IMR-90 (cell line): Measurements from ENCODE around the gene SELENBP1. TPM values are rescaled to one million over a fixed set of nuclear protein-coding genes. Genes with fewer than 3 reads are reported as not detected.

Source experiments
- ATAC-seq: fragments of 200-7000 bp; cut with Tn5 transposase; 2 replicates; pipeline ENCODE4 v1.9.1; 2020; ENCODE audit warnings: low read depth, mild to moderate bottlenecking, moderate library complexity
- BruUV-seq: library from RNA; stranded (reverse); fragments of 400-500 nt; replicated peaks from 2 replicates; lab custom pipeline; 2021; lab: Mats Ljungman, UMichigan
- CTCF ChIA-PET: fragments of 300-600 bp; formaldehyde crosslinking; extraction: SDS; loops from one replicate; lab custom pipeline; 2021; ENCODE audit warnings: antibody characterized with exemption; lab: Yijun Ruan, JAX
- POLR2A ChIA-PET: fragments of 300-600 bp; sonication (Branson Sonifier 250); formaldehyde crosslinking; loops from one replicate; lab custom pipeline; 2022; ENCODE audit warnings: antibody characterized with exemption; ENCODE audit not compliant: unreplicated experiment; lab: Charles Lee
- DNase-seq: peaks from one replicate; pipeline ENCODE4 v3.0.0; 2013
- H2AFZ ChIP-seq: replicated peaks from 2 replicates; pipeline ENCODE3; 2013; ENCODE audit warnings: low read length, mild to moderate bottlenecking; ENCODE audit not compliant: poor library complexity
- H2AK5ac ChIP-seq: 2 replicates; pipeline ENCODE4 v1.6.1; 2013; ENCODE audit warnings: low read depth, low read length, inconsistent platforms
- H2AK9ac ChIP-seq: replicated peaks from 2 replicates; pipeline ENCODE3; 2013; ENCODE audit warnings: mild to moderate bottlenecking, low read depth, low read length, moderate library complexity; ENCODE audit not compliant: poor library complexity
- H2BK120ac ChIP-seq: 2 replicates; pipeline ENCODE4 v1.6.1; 2013; ENCODE audit warnings: low read depth, low read length, inconsistent platforms
- H2BK15ac ChIP-seq: 3 replicates; pipeline ENCODE4 v1.6.1; 2013; ENCODE audit warnings: low read depth, low read length, inconsistent platforms
- H2BK20ac ChIP-seq: 2 replicates; pipeline ENCODE4 v1.6.1; 2013; ENCODE audit warnings: low read depth, mild to moderate bottlenecking, inconsistent platforms, low read length, moderate library complexity
- H2BK5ac ChIP-seq: 2 replicates; pipeline ENCODE4 v1.6.1; 2013; ENCODE audit warnings: mild to moderate bottlenecking, low read depth, low read length, inconsistent platforms; ENCODE audit not compliant: poor library complexity, severe bottlenecking
- H3K14ac ChIP-seq: replicated peaks from 2 replicates; pipeline ENCODE4 v1.6.1; 2013; ENCODE audit warnings: low read depth, low read length, inconsistent platforms
- H3K18ac ChIP-seq: 2 replicates; pipeline ENCODE4 v1.6.1; 2013; ENCODE audit warnings: low read depth, low read length, control low read depth
- H3K23ac ChIP-seq: 2 replicates; pipeline ENCODE4 v1.6.1; 2013; ENCODE audit warnings: low read depth, low read length, inconsistent platforms
- H3K27ac ChIP-seq: 2 replicates; pipeline ENCODE4 v1.5.1; 2013; ENCODE audit warnings: mild to moderate bottlenecking, control low read depth, low read length; ENCODE audit not compliant: insufficient read depth
- H3K27me3 ChIP-seq: 2 replicates; pipeline ENCODE4 v1.6.1; 2013; ENCODE audit warnings: low read length; ENCODE audit not compliant: control insufficient read depth, insufficient read depth
- H3K36me3 ChIP-seq: 2 replicates; pipeline ENCODE4 v1.6.1; 2013; ENCODE audit warnings: low read length, mixed read lengths; ENCODE audit not compliant: control insufficient read depth, insufficient read depth
- H3K4ac ChIP-seq: 2 replicates; pipeline ENCODE4 v1.6.1; 2013; ENCODE audit warnings: low read depth, low read length, inconsistent platforms
- H3K4me1 ChIP-seq: 2 replicates; pipeline ENCODE4 v1.6.1; 2013; ENCODE audit warnings: low read length, mixed read lengths; ENCODE audit not compliant: control insufficient read depth, insufficient read depth
- H3K4me2 ChIP-seq: 2 replicates; pipeline ENCODE4 v1.6.1; 2013; ENCODE audit warnings: low read depth, mild to moderate bottlenecking, control low read depth, low read length, moderate library complexity
- H3K4me3 ChIP-seq: 2 replicates; pipeline ENCODE4 v1.5.1; 2013; ENCODE audit warnings: low read depth, mild to moderate bottlenecking, control low read depth, low read length, moderate library complexity; ENCODE audit not compliant: insufficient read depth
- H3K56ac ChIP-seq: 2 replicates; pipeline ENCODE4 v1.6.1; 2013; ENCODE audit warnings: low read length, inconsistent platforms; ENCODE audit not compliant: insufficient read depth; ENCODE audit errors: extremely low read depth
- H3K79me1 ChIP-seq, 2 experiments: 2 replicates each; pipeline ENCODE4 v1.6.1; 2013; ENCODE audit warnings: low read length in 2 of 2, inconsistent platforms in 1 of 2, low read depth in 1 of 2
- H3K9ac ChIP-seq: 2 replicates; pipeline ENCODE4 v1.6.1; 2013; ENCODE audit warnings: low read depth, low read length, control low read depth
- H3K9me1 ChIP-seq: 2 replicates; pipeline ENCODE4 v1.6.1; 2013; ENCODE audit warnings: low read length, inconsistent platforms; ENCODE audit not compliant: insufficient read depth
- H3K9me3 ChIP-seq: 2 replicates; pipeline ENCODE4 v1.6.1; 2013; ENCODE audit warnings: low read length; ENCODE audit not compliant: control insufficient read depth, insufficient read depth
- H4K20me1 ChIP-seq: 2 replicates; pipeline ENCODE4 v1.6.1; 2013; ENCODE audit warnings: low read length, inconsistent platforms; ENCODE audit not compliant: insufficient read depth
- H4K5ac ChIP-seq: 2 replicates; pipeline ENCODE4 v1.6.1; 2013; ENCODE audit warnings: mild to moderate bottlenecking, low read depth, low read length, control low read depth
- H4K8ac ChIP-seq, 2 experiments: 2 replicates each; pipeline ENCODE4 v1.6.1; 2013; ENCODE audit warnings: low read depth in 2 of 2, low read length in 2 of 2, control low read depth in 1 of 2, inconsistent platforms in 1 of 2
- H4K91ac ChIP-seq: 2 replicates; pipeline ENCODE4 v1.6.1; 2013; ENCODE audit warnings: low read depth, low read length, inconsistent platforms; ENCODE audit not compliant: insufficient read depth
- BHLHE40 ChIP-seq: fragments of 150-350 bp; IDR thresholded peaks from 2 replicates; pipeline ENCODE4 v1.6.1; 2016; ENCODE audit warnings: mild to moderate bottlenecking, low read depth, low read length
- CHD1 ChIP-seq: IDR thresholded peaks from 2 replicates; pipeline ENCODE4 v1.6.1; 2012; ENCODE audit warnings: low read depth, low read length, improper control_type of control experiment
- CTCF ChIP-seq: conservative IDR thresholded peaks from 2 replicates; pipeline ENCODE4 v1.5.1; 2012; ENCODE audit warnings: mild to moderate bottlenecking, low read depth, low read length, improper control_type of control experiment
- ELK1 ChIP-seq: fragments of 150-350 bp; IDR thresholded peaks from 2 replicates; pipeline ENCODE4 v1.6.1; 2016; ENCODE audit warnings: low read depth, mild to moderate bottlenecking, low read length, moderate library complexity, borderline replicate concordance
- FOS ChIP-seq: fragments of 150-350 bp; IDR thresholded peaks from 2 replicates; pipeline ENCODE4 v1.6.1; 2016; ENCODE audit warnings: low read depth, low read length
- MAZ ChIP-seq: IDR thresholded peaks from 2 replicates; pipeline ENCODE4 v1.6.1; 2012; ENCODE audit warnings: low read depth, mild to moderate bottlenecking, low read length, improper control_type of control experiment, moderate library complexity, borderline replicate concordance
- MXI1 ChIP-seq: IDR thresholded peaks from 2 replicates; pipeline ENCODE4 v1.6.1; 2012; ENCODE audit warnings: low read depth, mild to moderate bottlenecking, low read length, moderate library complexity, borderline replicate concordance
- NFE2L2 ChIP-seq: fragments of 150-350 bp; IDR thresholded peaks from 2 replicates; pipeline ENCODE4 v1.6.1; 2016; ENCODE audit warnings: low read depth, mild to moderate bottlenecking, low read length
- RFX5 ChIP-seq: IDR thresholded peaks from 2 replicates; pipeline ENCODE4 v1.8.0; 2012; ENCODE audit warnings: low read depth, mild to moderate bottlenecking, low read length, moderate library complexity
- SMC3 ChIP-seq: fragments of 150-350 bp; IDR thresholded peaks from 2 replicates; pipeline ENCODE4 v1.6.1; 2016; ENCODE audit warnings: low read depth, mild to moderate bottlenecking, antibody characterized with exemption, low read length, moderate library complexity
- USF2 ChIP-seq: fragments of 150-350 bp; IDR thresholded peaks from 2 replicates; pipeline ENCODE4 v1.6.1; 2017; ENCODE audit warnings: mild to moderate bottlenecking, antibody characterized with exemption, low read length, low read depth
- WGBS, 2 experiments: methylation state at CpG; one replicate each; pipeline versions ENCODE4 v1.1.5 to v1.1.7; 2013; ENCODE audit warnings: missing lambda C conversion rate in 2 of 2; ENCODE audit not compliant: insufficient read length in 1 of 2; ENCODE audit errors: extremely low coverage in 2 of 2; 5-methylcytosine and 5-hydroxymethylcytosine counted together
- dilution Hi-C: fragments of 300-500 bp; cut with HindIII; formaldehyde crosslinking; loops from one replicate; pipeline ENCODE4 v1.14.3; 2018; ENCODE audit warnings: low sequenced_read_pairs; ENCODE audit not compliant: unreplicated experiment
- in situ Hi-C: fragments of 300-500 bp; cut with MboI; formaldehyde crosslinking; loops from 3 replicates; pipeline ENCODE4 v1.14.3; 2019; ENCODE audit warnings: low sequenced_read_pairs, inconsistent platforms, mixed read lengths
- intact Hi-C: fragments of 100-400 bp; cut with micrococcal nuclease; formaldehyde crosslinking; loops from 2 replicates; pipeline ENCODE4 v1.10.0; 2022
- polyA plus RNA-seq, 3 experiments: library from polyadenylated mRNA; depleted of rRNA; stranded (reverse); fragments of >200 nt; gene quantifications; 2 replicates each; pipeline ENCODE4 v1.2.3, GENCODE V29; 2012; ENCODE audit warnings: low replicate concordance in 1 of 3
- total RNA-seq: library from RNA; depleted of rRNA; stranded (reverse); fragments of >200 nt; gene quantifications from 2 replicates; pipeline ENCODE4 v1.2.3, GENCODE V29; 2012

SELENBP1 gene
- total and polyA plus RNA-seq, 2 of the 4 experiments (the other 2 are of a cell fraction) = 21.3 to 56.9 TPM

- no peak for TF ChIP-seq SMC3
- TF ChIP-seq BHLHE40 = no peak
- TF ChIP-seq MAZ = no peak
- TF ChIP-seq ELK1 = no peak
- TF ChIP-seq FOS = no peak
- TF ChIP-seq RFX5 = no peak
- TF ChIP-seq USF2 = no peak
- TF ChIP-seq NFE2L2 = no peak
- TF ChIP-seq CTCF = no peak
- TF ChIP-seq MXI1 = no peak
- TF ChIP-seq CHD1 = no peak
- POLR2A ChIA-PET = no interaction called here
Observed at GRCh38 chr1:151403612-151404011, 31.1 kb upstream of the SELENBP1 start.

More at GRCh38 chr1:151403612-151404011, 31.1 kb upstream of the SELENBP1 start:
- Histone ChIP-seq H3K4me2 (no peak overlapping the region), H3K4me3 (no peak overlapping the region), H3K9ac (no peak overlapping the region), H4K5ac (no peak overlapping the region), H3K9me3 (no peaks in the 10 kb centered on the region), H4K20me1 (peaks cover 25% of the 10 kb centered on the region; the same call in 1 of the 2 replicates), H3K27me3 (no peaks in the 10 kb centered on the region), H2AFZ (no peak overlapping the region), H4K91ac (no peak overlapping the region), H2BK15ac (no peak overlapping the region), H3K14ac (no peak overlapping the region), H2AK5ac (no peak overlapping the region), H3K9me1 (peaks cover 17% of the 10 kb centered on the region), H3K56ac (no peak overlapping the region), H2BK20ac (no peak overlapping the region), H3K27ac (no peak overlapping the region), H3K79me1 (peaks cover 5 to 61% of the 10 kb centered on the region in 2 experiments; a peak in 3 of 4 replicates), H3K4ac (no peak overlapping the region), H2BK5ac (no peak overlapping the region), H2AK9ac (no peak overlapping the region), H3K23ac (no peak overlapping the region), H3K36me3 (peaks cover 58% of the 10 kb centered on the region), H4K8ac (no peak overlapping the region), H2BK120ac (no peak overlapping the region), H3K18ac (no peak overlapping the region), H3K4me1 (peaks cover 3% of the 10 kb centered on the region; the same call in 1 of the 2 replicates)
- ATAC-seq (no peak), DNase-seq (no peak)
- intact Hi-C loops (no loop called here), in situ Hi-C loops (loop anchor here (10.0 kb wide), 2 partner anchors 99 to 209 kb away; partner anchors contain the start of genes PIP5K1A and VPS72), dilution Hi-C loops (no loop called here)
- WGBS, 2 experiments = 80% methylated on average over 1 of the region's 3 CpGs; no CpG with 5 or more reads in 1 of the 2 experiments
- CTCF ChIA-PET = no interaction called here
- BruUV-seq = no TSS peak
